ENCODE measurements around the gene DCAF11.

- no peak for TF ChIP-seq CTCF (conservative IDR thresholded peaks at IDR 0.05; ENCODE audit: low read depth, low read length)
- TF ChIP-seq EZH2 (IDR thresholded peaks at IDR 0.05; ENCODE audit: borderline replicate concordance, low read depth, low read length, poor library complexity, severe bottlenecking), result no peak
Observed at GRCh38 chr14:24132976-24133375, 18.4 kb downstream of the DCAF11 start.
